HG03571 (cell line): Measurements from ENCODE around the gene PPP1R13B.

Source experiments
- ATAC-seq: cut with Tn5 transposase; IDR thresholded peaks from one replicate; pipeline ENCODE4 v1.9.1; 2021; ENCODE audit not compliant: unreplicated experiment

Gene PPP1R13B

GRCh38 chr14:103702497-103703432 lies 144.6 kb downstream of the PPP1R13B start:
- no peak for ATAC-seq

GRCh38 chr14:103702095-103702494 lies 145.3 kb downstream of the PPP1R13B start:
- ATAC-seq = no peak

GRCh38 chr14:103700753-103701490 lies 146.5 kb downstream of the PPP1R13B start:
- no peak for ATAC-seq

- no peak for ATAC-seq
Measured at GRCh38 chr14:103699901-103700752, 147.2 kb downstream of the PPP1R13B start.

GRCh38 chr14:103699261-103699661 lies 148.1 kb downstream of the PPP1R13B start:
- no peak for ATAC-seq

- ATAC-seq = no peak
Measured at GRCh38 chr14:103698380-103699260, 148.8 kb downstream of the PPP1R13B start.

GRCh38 chr14:103697603-103698379 lies 149.6 kb downstream of the PPP1R13B start:
- ATAC-seq = no peak

GRCh38 chr14:103697206-103697602 lies 150.2 kb downstream of the PPP1R13B start:
- no peak for ATAC-seq

- no peak for ATAC-seq
Measured at GRCh38 chr14:103696466-103697071, 150.8 kb downstream of the PPP1R13B start.

GRCh38 chr14:103696070-103696402 lies 151.3 kb downstream of the PPP1R13B start:
- ATAC-seq = no peak

- ATAC-seq = no peak
Measured at GRCh38 chr14:103695296-103696069, 151.9 kb downstream of the PPP1R13B start.

- no peak for ATAC-seq
Measured at GRCh38 chr14:103694572-103695026, 152.8 kb downstream of the PPP1R13B start.

GRCh38 chr14:103693515-103693914 lies 153.9 kb downstream of the PPP1R13B start:
- no peak for ATAC-seq

GRCh38 chr14:103692871-103693270 lies 154.5 kb downstream of the PPP1R13B start:
- ATAC-seq = no peak

GRCh38 chr14:103692159-103692558 lies 155.2 kb downstream of the PPP1R13B start:
- ATAC-seq = peak; percentile 16

- ATAC-seq = peak; percentile 47
Measured at GRCh38 chr14:103691655-103692054, 155.7 kb downstream of the PPP1R13B start.

GRCh38 chr14:103690332-103690731 lies 157.0 kb downstream of the PPP1R13B start:
- no peak for ATAC-seq
